H1 (cell line): ENCODE results near the gene SPAST. TPM values are rescaled to one million over a fixed set of nuclear protein-coding genes. Genes with fewer than 3 reads are reported as not detected.

ENCODE experiments used
- CTCF ChIA-PET: fragments of 300-600 bp; sonication (Branson Sonifier 250); formaldehyde crosslinking; loops from one replicate; lab custom pipeline; 2021; ENCODE audit not compliant: partially characterized antibody; lab: Charles Lee
- POLR2A ChIA-PET: fragments of 300-600 bp; sonication (Branson Sonifier 250); formaldehyde crosslinking; loops from one replicate; lab custom pipeline; 2021; ENCODE audit warnings: inconsistent platforms; ENCODE audit not compliant: partially characterized antibody; lab: Charles Lee
- DNase-seq, 2 experiments: peaks; one replicate each; pipeline versions ENCODE4 v3.0.0 to v3.0.0-alpha.2; 2010 to 2022; ENCODE audit warnings: low spot score in 2 of 2, low read depth in 1 of 2, mixed read lengths in 1 of 2
- FAIRE-seq: peaks from 2 replicates; lab custom pipeline; 2011; peaks lifted over from hg19 to GRCh38; lab: Jason Lieb, UNC
- H2AFZ ChIP-seq: 2 replicates; pipeline ENCODE4 v1.8.1; 2012; ENCODE audit warnings: low read length, inconsistent platforms
- H2AK5ac ChIP-seq: 2 replicates; pipeline ENCODE4 v1.6.1; 2013; ENCODE audit warnings: low read depth, low read length
- H2BK120ac ChIP-seq: replicated peaks from 2 replicates; pipeline ENCODE3; 2013; ENCODE audit warnings: low read depth, low read length, inconsistent platforms
- H2BK12ac ChIP-seq: 2 replicates; pipeline ENCODE4 v1.6.1; 2013; ENCODE audit warnings: low read depth, low read length
- H2BK15ac ChIP-seq: 2 replicates; pipeline ENCODE4 v1.6.1; 2013; ENCODE audit warnings: low read length
- H2BK20ac ChIP-seq: 2 replicates; pipeline ENCODE4 v1.6.1; 2013; ENCODE audit warnings: low read length
- H2BK5ac ChIP-seq: 2 replicates; pipeline ENCODE4 v1.6.1; 2013; ENCODE audit warnings: low read depth, low read length
- H3K14ac ChIP-seq: 2 replicates; pipeline ENCODE4 v1.6.1; 2013; ENCODE audit warnings: inconsistent platforms; ENCODE audit not compliant: insufficient read length
- H3K18ac ChIP-seq: 2 replicates; pipeline ENCODE4 v1.6.1; 2013; ENCODE audit warnings: low read length; ENCODE audit errors: extremely low read depth
- H3K23ac ChIP-seq: 2 replicates; pipeline ENCODE4 v1.6.1; 2013; ENCODE audit warnings: inconsistent platforms; ENCODE audit not compliant: insufficient read length
- H3K23me2 ChIP-seq: 2 replicates; pipeline ENCODE4 v1.6.1; 2013; ENCODE audit warnings: low read depth, low read length
- H3K27ac ChIP-seq: 2 replicates; pipeline ENCODE4 v1.6.1; 2011; ENCODE audit warnings: low read depth, low read length, inconsistent platforms
- H3K27me3 ChIP-seq, 4 experiments: replicated peaks in 1 of 4; 1 replicate in 1 of 4; 2 replicates in 3 of 4; pipeline versions ENCODE4 v1.6.1 to v1.8.1; 2011 to 2013; ENCODE audit warnings: low read length in 3 of 4, mild to moderate bottlenecking in 3 of 4, inconsistent platforms in 2 of 4, mixed read lengths in 2 of 4, moderate library complexity in 1 of 4; ENCODE audit not compliant: control insufficient read depth in 3 of 4, insufficient read depth in 3 of 4; ENCODE audit errors: extremely low read depth in 1 of 4
- H3K36me3 ChIP-seq, 4 experiments: 2 replicates each; pipeline versions ENCODE4 v1.6.1 to v1.8.1; 2011 to 2013; ENCODE audit warnings: mild to moderate bottlenecking in 4 of 4, low read length in 3 of 4, moderate library complexity in 2 of 4, control low read depth in 1 of 4, inconsistent platforms in 1 of 4; ENCODE audit not compliant: insufficient read depth in 4 of 4, control insufficient read depth in 2 of 4
- H3K4ac ChIP-seq: replicated peaks from 2 replicates; pipeline ENCODE3; 2013; ENCODE audit warnings: low read length, low read depth, mixed read lengths, inconsistent platforms; ENCODE audit not compliant: insufficient read length
- H3K4me1 ChIP-seq, 4 experiments: replicated peaks in 1 of 4; 1 replicate in 1 of 4; 2 replicates in 3 of 4; pipeline versions ENCODE4 v1.6.1 to v1.8.1; 2011 to 2013; ENCODE audit warnings: low read length in 3 of 4, inconsistent platforms in 2 of 4, mixed read lengths in 1 of 4; ENCODE audit not compliant: insufficient read depth in 4 of 4, control insufficient read depth in 3 of 4
- H3K4me2 ChIP-seq, 2 experiments: 2 replicates each; pipeline versions ENCODE4 v1.6.1 to v1.8.1; 2011 to 2013; ENCODE audit warnings: low read depth in 2 of 2, low read length in 2 of 2, control low read depth in 1 of 2, inconsistent platforms in 1 of 2, mild to moderate bottlenecking in 1 of 2; ENCODE audit not compliant: insufficient read depth in 1 of 2
- H3K4me3 ChIP-seq, 4 experiments: fragments of 200-600, 300-600 bp in 1 of 4; sonication (generic), shearing (Covaris generic), sonication (Bioruptor Twin) in 1 of 4; 2 replicates each; pipeline versions ENCODE4 v1.5.1 to v1.8.1; 2011 to 2016; ENCODE audit warnings: low read length in 4 of 4, low read depth in 3 of 4, control low read depth in 2 of 4, inconsistent platforms in 2 of 4, mild to moderate bottlenecking in 2 of 4, mixed read lengths in 1 of 4, moderate library complexity in 1 of 4; ENCODE audit not compliant: insufficient read depth in 2 of 4; ENCODE audit errors: extremely low read depth in 1 of 4
- H3K56ac ChIP-seq: replicated peaks from 2 replicates; pipeline ENCODE3; 2013; ENCODE audit warnings: low read depth, mild to moderate bottlenecking, mixed read lengths, low read length, inconsistent platforms; ENCODE audit not compliant: insufficient read length
- H3K79me1 ChIP-seq: 2 replicates; pipeline ENCODE4 v1.6.1; 2013; ENCODE audit warnings: low read depth, low read length, control low read depth
- H3K79me2 ChIP-seq, 2 experiments: 2 replicates each; pipeline versions ENCODE4 v1.6.1 to v1.8.1; 2012 to 2013; ENCODE audit warnings: low read length in 2 of 2, mild to moderate bottlenecking in 2 of 2, inconsistent platforms in 1 of 2; ENCODE audit not compliant: insufficient read depth in 2 of 2, control insufficient read depth in 1 of 2
- H3K9ac ChIP-seq, 4 experiments: replicated peaks in 1 of 4; 1 replicate in 1 of 4; 2 replicates in 3 of 4; pipeline versions ENCODE4 v1.6.1 to v1.8.1; 2011 to 2013; ENCODE audit warnings: low read depth in 3 of 4, low read length in 3 of 4, control low read depth in 2 of 4, mild to moderate bottlenecking in 2 of 4, moderate library complexity in 2 of 4, inconsistent platforms in 1 of 4; ENCODE audit errors: extremely low read depth in 1 of 4
- H3K9me3 ChIP-seq, 2 experiments: 2 replicates each; pipeline versions ENCODE4 v1.6.1 to v1.8.1; 2012 to 2013; ENCODE audit warnings: mild to moderate bottlenecking in 2 of 2, moderate library complexity in 2 of 2, control low read depth in 1 of 2, inconsistent platforms in 1 of 2, low read depth in 1 of 2, low read length in 1 of 2, mixed read lengths in 1 of 2; ENCODE audit not compliant: insufficient read depth in 2 of 2
- H4K20me1 ChIP-seq, 2 experiments: replicated peaks in 1 of 2; 2 replicates each; pipeline versions ENCODE3 to v1.8.1; 2011 to 2013; ENCODE audit warnings: inconsistent platforms in 2 of 2, low read length in 2 of 2, mild to moderate bottlenecking in 1 of 2; ENCODE audit not compliant: insufficient read depth in 2 of 2, control insufficient read depth in 1 of 2
- H4K5ac ChIP-seq: 2 replicates; pipeline ENCODE4 v1.6.1; 2013; ENCODE audit warnings: low read length, low read depth, mixed read lengths, inconsistent platforms; ENCODE audit not compliant: insufficient read length
- H4K8ac ChIP-seq: 2 replicates; pipeline ENCODE4 v1.8.0; 2013; ENCODE audit warnings: mild to moderate bottlenecking, moderate library complexity, low read length, inconsistent platforms; ENCODE audit not compliant: insufficient read depth; ENCODE audit errors: extremely low read depth
- H4K91ac ChIP-seq: replicated peaks from 2 replicates; pipeline ENCODE3; 2013; ENCODE audit warnings: low read length, mixed read lengths, inconsistent platforms; ENCODE audit not compliant: insufficient read length
- ASH2L ChIP-seq: fragments of 200-600, 300-600 bp; sonication (generic); IDR thresholded peaks from one replicate; pipeline ENCODE4 v1.7.1; 2017; ENCODE audit warnings: low read length
- BACH1 ChIP-seq: IDR thresholded peaks from 2 replicates; pipeline ENCODE4 v1.6.1; 2012; ENCODE audit warnings: low read length, improper control_type of control experiment
- CEBPB ChIP-seq: IDR thresholded peaks from 2 replicates; pipeline ENCODE4 v1.6.1; 2012; ENCODE audit warnings: low read depth, low read length
- EP300 ChIP-seq, 2 experiments: IDR thresholded peaks; 1 replicate in 1 of 2; 2 replicates in 1 of 2; pipeline ENCODE4 v1.6.1; 2011 to 2012; ENCODE audit warnings: low read depth in 2 of 2, low read length in 2 of 2, mild to moderate bottlenecking in 2 of 2, borderline replicate concordance in 1 of 2, inconsistent platforms in 1 of 2, moderate library complexity in 1 of 2
- EZH2 ChIP-seq: fragments of 200-600 bp; sonication (generic); IDR thresholded peaks from 2 replicates; pipeline ENCODE4 v1.7.1; 2012; ENCODE audit warnings: low read depth, mild to moderate bottlenecking, moderate library complexity, low read length, inconsistent platforms; ENCODE audit not compliant: severe bottlenecking
- GTF2F1 ChIP-seq: IDR thresholded peaks from 2 replicates; pipeline ENCODE4 v1.6.1; 2012; ENCODE audit warnings: low read depth, low read length, improper control_type of control experiment, borderline replicate concordance
- NRF1 ChIP-seq: IDR thresholded peaks from 2 replicates; pipeline ENCODE4 v1.6.1; 2011; ENCODE audit warnings: mild to moderate bottlenecking, low read depth, low read length, improper control_type of control experiment
- RXRA ChIP-seq: IDR thresholded peaks from 2 replicates; pipeline ENCODE4 v1.6.1; 2011; ENCODE audit warnings: low read depth, mild to moderate bottlenecking, low read length, moderate library complexity; ENCODE audit not compliant: insufficient read depth
- TBP ChIP-seq: IDR thresholded peaks from 2 replicates; pipeline ENCODE4 v1.6.1; 2011; ENCODE audit warnings: low read depth, low read length, improper control_type of control experiment
- TCF12 ChIP-seq: IDR thresholded peaks from 2 replicates; pipeline ENCODE4 v1.6.1; 2011; ENCODE audit warnings: low read depth, mild to moderate bottlenecking, low read length
- WGBS, 2 experiments: shearing (Covaris generic) in 1 of 2; methylation state at CpG; one replicate each; pipeline versions ENCODE4 v1.1.6 to v1.1.7; 2013 to 2015; ENCODE audit warnings: low lambda C conversion rate in 2 of 2, mixed read lengths in 2 of 2, inconsistent platforms in 1 of 2, low coverage in 1 of 2, missing lambda C conversion rate in 1 of 2; ENCODE audit not compliant: insufficient replicate concordance in 2 of 2, insufficient coverage in 1 of 2, insufficient read length in 1 of 2; ENCODE audit errors: extremely low coverage in 1 of 2, missing lambda C conversion rate in 1 of 2; 5-methylcytosine and 5-hydroxymethylcytosine counted together
- polyA plus RNA-seq, 7 experiments: library from polyadenylated mRNA; depleted of rRNA in 3 of 7; stranded (reverse) in 5 of 7; unstranded in 2 of 7; fragments of >200 nt in 5 of 7; fragments of 200-250 nt in 2 of 7; gene quantifications; 1 replicate in 5 of 7; 2 replicates in 1 of 7; 4 replicates in 1 of 7; pipeline versions ENCODE4 v1.2.1 to v1.2.3, GENCODE V29; 2011 to 2013; ENCODE audit warnings: missing spikeins in 2 of 7, mixed read lengths in 2 of 7
- total RNA-seq: library from RNA; stranded (reverse); fragmentation: NEBNext Ultra II Directional; extraction: Animal tissue kit (Norgen Biotek cat#: 25700); gene quantifications from 2 replicates; pipeline ENCODE4 v1.2.1, GENCODE V29; 2021
- TF ChIP-seq, protein P1 (sequence below): IDR thresholded peaks from 2 replicates; pipeline ENCODE4 v1.6.1; 2011; ENCODE audit warnings: low read depth, mild to moderate bottlenecking, low read length; ENCODE audit not compliant: insufficient read depth
- TF ChIP-seq, protein P2 (sequence below): IDR thresholded peaks from 2 replicates; pipeline ENCODE4 v1.6.1; 2012; ENCODE audit warnings: inconsistent platforms

SPAST gene
- total and polyA plus RNA-seq, 2 of the 8 experiments (the other 6 are each of a cell fraction or from before 2014, with no cell fraction given): 4.4 to 36.0 TPM

DNA sequence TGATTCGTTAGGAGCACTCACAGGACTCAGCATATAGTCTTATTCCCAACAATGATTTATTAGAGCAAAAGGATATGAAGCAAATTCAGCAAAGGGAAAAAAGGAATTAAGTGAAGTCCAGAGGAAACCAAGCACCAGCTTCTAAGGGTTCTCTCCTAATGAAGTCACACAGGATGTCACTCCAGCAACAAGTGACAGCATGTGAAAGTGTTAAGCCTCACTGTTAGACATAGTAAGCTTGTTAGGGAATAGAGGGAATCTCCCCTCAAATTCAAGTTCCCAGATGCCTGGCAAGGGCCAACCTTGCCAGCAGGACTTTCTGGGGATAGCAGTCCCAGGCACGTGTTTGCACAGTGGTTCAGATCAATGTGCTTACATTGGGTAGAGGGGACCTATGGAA lies 97.9 kb downstream of the SPAST start:
- H3K23me2 ChIP-seq: no peaks in the 10 kb centered on the region
- H2AK5ac ChIP-seq: no peak overlapping the region
- peaks cover 0 to 2% of the 10 kb centered on the region in 2 experiments for H4K20me1 ChIP-seq
- no peak overlapping the region for H4K5ac ChIP-seq
- H3K4me3 ChIP-seq: no peak overlapping the region
- FAIRE-seq: no peak
- no peak for DNase-seq
- WGBS, 2 experiments: 96% methylated on average over 2 of the region's 2 CpGs; no CpG with 5 or more reads in 1 of the 2 experiments
- H3K9me3 ChIP-seq: no peaks in the 10 kb centered on the region
- no peak overlapping the region for H2BK15ac ChIP-seq
- H2AFZ ChIP-seq: no peak overlapping the region
- H2BK20ac ChIP-seq: no peak overlapping the region
- no peak overlapping the region for H3K18ac ChIP-seq
- H3K14ac ChIP-seq: no peak overlapping the region
- TF ChIP-seq RXRA (no peak), EP300 (IDR thresholded peaks at IDR 0.05; ENCODE audit: borderline replicate concordance in 1 of 2, low read depth in 2 of 2, low read length in 2 of 2) (no peak), GTF2F1 (no peak), TCF12 (no peak), NRF1 (no peak), ASH2L (no peak), EZH2 (no peak), BACH1 (no peak), TBP (no peak), CEBPB (no peak)
- TF ChIP-seq, protein P1, sequence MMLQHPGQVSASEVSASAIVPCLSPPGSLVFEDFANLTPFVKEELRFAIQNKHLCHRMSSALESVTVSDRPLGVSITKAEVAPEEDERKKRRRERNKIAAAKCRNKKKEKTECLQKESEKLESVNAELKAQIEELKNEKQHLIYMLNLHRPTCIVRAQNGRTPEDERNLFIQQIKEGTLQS: no peak
- TF ChIP-seq, protein P2, sequence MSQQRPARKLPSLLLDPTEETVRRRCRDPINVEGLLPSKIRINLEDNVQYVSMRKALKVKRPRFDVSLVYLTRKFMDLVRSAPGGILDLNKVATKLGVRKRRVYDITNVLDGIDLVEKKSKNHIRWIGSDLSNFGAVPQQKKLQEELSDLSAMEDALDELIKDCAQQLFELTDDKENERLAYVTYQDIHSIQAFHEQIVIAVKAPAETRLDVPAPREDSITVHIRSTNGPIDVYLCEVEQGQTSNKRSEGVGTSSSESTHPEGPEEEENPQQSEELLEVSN: no peak
- POLR2A ChIA-PET: no interaction called here
- H3K4me1 ChIP-seq: no peaks in the 10 kb centered on the region
- peaks cover 0 to 10% of the 10 kb centered on the region in 2 experiments; a peak in 2 of 4 replicates for H3K79me2 ChIP-seq
- peaks cover 0 to 3% (median 0%) of the 10 kb centered on the region in 4 experiments; a peak in 1 of 8 replicates for H3K36me3 ChIP-seq
- no peak overlapping the region for H3K4me2 ChIP-seq
- no peak overlapping the region for H2BK120ac ChIP-seq
- H3K56ac ChIP-seq: no peak overlapping the region
- H2BK5ac ChIP-seq: no peak overlapping the region
- no peak overlapping the region for H3K27ac ChIP-seq
- H4K8ac ChIP-seq: no peak overlapping the region
- no peak overlapping the region for H3K4ac ChIP-seq
- H3K23ac ChIP-seq: no peak overlapping the region
- CTCF ChIA-PET: no interaction called here
- H3K79me1 ChIP-seq: peaks cover 2% of the 10 kb centered on the region; the same call in 1 of the 2 replicates
- no peak overlapping the region for H3K9ac ChIP-seq
- H3K27me3 ChIP-seq: no peaks in the 10 kb centered on the region
- no peak overlapping the region for H4K91ac ChIP-seq
- H2BK12ac ChIP-seq: no peak overlapping the region
